ENCODE data around the gene PAGR1. TPM values are rescaled to one million over a fixed set of nuclear protein-coding genes. Genes with fewer than 3 reads are reported as not detected.
A peak's percentile ranks its signal among the peaks of the same experiment; 100 is the strongest.
"Not testable (repeated sequence)": the region's sequence is repeated elsewhere in the genome, so short reads cannot be mapped to it uniquely, and the experiment has no call there.

Gene PAGR1
- polyA plus RNA-seq, 3 donors from 2014 or later: 44.8 to 55.2 (median 46.1) TPM

- Mint-ChIP-seq H3K27ac (peak overlapping the region; percentile 37 to 81 (median 66)), H3K36me3 (peaks cover 0 to 7% (median 0%) of the 10 kb centered on the region in 3 donors), H3K9me3 (no peaks in the 10 kb centered on the region), H3K4me1 (peaks cover 49 to 53% of the 10 kb centered on the region in 2 donors), H3K27me3 (ENCODE audit: low read depth in 3 of 3) (no peaks in the 10 kb centered on the region), H3K4me3 (peak overlapping the region in 3 of 5 donors; percentile 22 to 35 (median 23))
- DNase-seq: no peak
These were observed 9.4 kb downstream of the PAGR1 start for GRCh38 chr16:29825145-29826044.

- H3K36me3 Mint-ChIP-seq: peaks cover 0 to 3% (median 0%) of the 10 kb centered on the region in 3 donors
- H3K27me3 Mint-ChIP-seq (ENCODE audit: low read depth in 3 of 3): no peaks in the 10 kb centered on the region
- H3K4me3 Mint-ChIP-seq: no peak overlapping the region
- no peak overlapping the region for H3K27ac Mint-ChIP-seq
- DNase-seq: no peak
- no peaks in the 10 kb centered on the region for H3K9me3 Mint-ChIP-seq
- peaks cover 40 to 44% of the 10 kb centered on the region in 2 donors for H3K4me1 Mint-ChIP-seq
These were observed 10.4 kb downstream of the PAGR1 start for GRCh38 chr16:29826342-29826695.

DNA sequence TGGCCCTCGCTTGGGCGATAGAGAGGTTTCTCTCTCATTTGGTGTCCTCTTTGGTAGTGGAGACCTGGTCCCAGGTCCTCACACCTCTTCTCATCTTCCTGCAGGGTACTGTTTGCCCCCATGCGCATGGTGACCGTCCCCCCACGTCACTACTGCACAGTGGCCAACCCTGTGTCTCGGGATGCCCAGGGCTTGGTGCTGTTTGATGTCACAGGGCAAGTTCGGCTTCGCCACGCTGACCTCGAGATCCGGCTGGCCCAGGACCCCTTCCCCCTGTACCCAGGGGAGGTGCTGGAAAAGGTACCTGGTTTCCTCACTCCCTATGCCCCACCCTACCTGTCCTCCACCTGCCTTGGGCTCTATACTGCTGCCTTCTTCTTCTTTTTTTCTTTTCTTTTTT lies 14.8 kb downstream of the PAGR1 start:
- H3K9me3 Mint-ChIP-seq: no peaks in the 10 kb centered on the region
- no peak overlapping the region for H3K27ac Mint-ChIP-seq
- no peak overlapping the region for H3K4me3 Mint-ChIP-seq
- H3K36me3 Mint-ChIP-seq: peaks cover 7 to 12% (median 11%) of the 10 kb centered on the region in 3 donors
- DNase-seq: no peak
- peaks cover 0 to 2% (median 0%) of the 10 kb centered on the region in 3 donors for H3K27me3 Mint-ChIP-seq (ENCODE audit: low read depth in 3 of 3)
- H3K4me1 Mint-ChIP-seq: peaks cover 13 to 19% of the 10 kb centered on the region in 2 donors

DNA sequence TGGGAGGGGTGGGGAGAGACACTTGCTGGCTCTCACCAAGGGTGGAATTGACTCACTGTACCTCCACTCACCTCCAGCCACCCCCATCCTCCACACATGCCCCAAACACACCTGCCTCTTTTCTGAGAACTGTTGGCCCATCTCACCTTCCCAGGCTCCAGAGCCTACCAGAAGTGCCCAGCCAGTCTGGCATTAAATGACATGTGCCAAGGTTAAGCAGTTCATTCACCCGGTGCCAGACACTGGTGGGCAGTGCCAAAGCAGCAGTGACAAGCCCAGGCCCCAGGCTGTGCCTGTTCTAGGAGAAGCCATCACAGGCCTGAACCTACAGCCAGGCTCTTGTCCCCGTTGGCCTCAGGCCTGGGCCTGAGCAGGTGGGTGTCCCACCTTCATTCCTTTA lies 15.5 kb downstream of the PAGR1 start:
- Mint-ChIP-seq H3K27ac (no peak overlapping the region), H3K4me3 (no peak overlapping the region), H3K36me3 (peaks cover 8 to 16% (median 11%) of the 10 kb centered on the region in 3 donors), H3K4me1 (peaks cover 10 to 15% of the 10 kb centered on the region in 2 donors), H3K9me3 (no peaks in the 10 kb centered on the region), H3K27me3 (ENCODE audit: low read depth in 3 of 3) (peaks cover 0 to 2% (median 0%) of the 10 kb centered on the region in 3 donors)
- no peak for DNase-seq

DNA sequence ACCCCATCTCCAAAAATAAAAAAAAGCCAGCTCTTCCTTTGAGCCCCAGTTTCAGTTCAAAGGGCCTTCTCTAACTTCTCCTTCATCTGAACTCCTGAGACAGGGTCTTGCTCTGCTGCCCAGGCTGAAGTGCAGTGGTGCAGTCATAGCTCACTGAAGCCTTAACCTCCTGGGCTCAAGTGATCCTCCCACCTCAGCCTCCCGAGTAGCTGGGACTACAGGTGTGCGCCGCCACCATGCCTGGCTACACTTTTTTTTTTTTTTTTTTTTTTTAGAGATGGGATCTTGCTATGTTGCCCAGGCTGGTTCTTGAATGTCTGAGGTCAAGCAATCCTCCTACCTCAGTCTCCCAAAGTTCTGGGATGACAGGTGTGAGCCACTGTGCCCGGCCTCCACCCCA lies 17.3 kb downstream of the PAGR1 start:
- H3K4me1 Mint-ChIP-seq; H3K27me3 Mint-ChIP-seq (ENCODE audit: low read depth in 3 of 3); H3K9me3 Mint-ChIP-seq; DNase-seq; H3K27ac Mint-ChIP-seq; H3K4me3 Mint-ChIP-seq: not testable (repeated sequence)
- peaks cover 13 to 28% (median 16%) of the 10 kb centered on the region in 3 donors for H3K36me3 Mint-ChIP-seq

DNA sequence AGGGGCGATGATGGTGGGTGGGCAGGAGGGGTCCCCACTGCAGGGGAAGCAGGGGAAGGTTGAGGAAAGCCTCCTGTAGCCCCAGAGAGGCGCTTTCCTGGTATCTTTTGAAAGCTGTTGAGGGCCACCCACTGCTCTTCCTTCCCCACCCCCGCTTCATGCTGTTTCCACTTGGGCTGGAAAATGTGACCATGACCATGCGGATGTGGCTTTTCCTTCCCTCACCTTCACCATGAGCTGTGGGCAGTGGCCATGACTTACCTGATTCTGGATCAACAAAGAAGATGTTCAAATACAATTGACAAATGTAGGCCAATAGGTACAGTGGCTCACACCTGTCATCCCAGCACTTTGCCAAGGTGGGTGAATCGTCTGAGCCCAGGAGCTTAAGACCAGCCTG lies 18.1 kb downstream of the PAGR1 start:
- peaks cover 0 to 5% of the 10 kb centered on the region in 2 donors for H3K4me1 Mint-ChIP-seq
- no peak for DNase-seq
- no peaks in the 10 kb centered on the region for H3K9me3 Mint-ChIP-seq
- no peak overlapping the region for H3K4me3 Mint-ChIP-seq
- H3K27ac Mint-ChIP-seq: no peak overlapping the region
- H3K27me3 Mint-ChIP-seq (ENCODE audit: low read depth in 3 of 3): peaks cover 0 to 2% (median 0%) of the 10 kb centered on the region in 3 donors
- H3K36me3 Mint-ChIP-seq: peaks cover 13 to 28% (median 16%) of the 10 kb centered on the region in 3 donors

DNA sequence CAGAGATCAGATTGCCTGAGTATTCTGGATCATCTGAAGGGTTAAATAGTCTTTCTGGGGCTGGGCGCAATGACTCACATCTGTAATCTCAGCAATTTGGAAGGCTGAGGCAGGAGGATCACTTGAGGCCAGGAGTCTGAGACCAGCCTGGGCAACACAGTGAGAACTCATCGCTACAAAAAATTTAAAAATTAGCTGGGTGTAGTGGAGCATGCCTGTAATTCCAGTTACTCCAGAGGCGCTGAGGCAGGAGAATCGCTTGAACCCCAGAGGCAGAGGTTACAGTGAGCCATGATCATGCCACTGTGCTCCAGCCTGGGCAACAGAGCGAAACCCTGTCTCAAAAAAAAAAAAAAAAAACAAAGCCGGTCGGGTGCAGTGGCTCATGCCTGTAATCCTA lies 20.0 kb downstream of the PAGR1 start:
- H3K4me3 Mint-ChIP-seq: no peak overlapping the region
- H3K27ac Mint-ChIP-seq: peak overlapping the region in 1 of 6 donors; percentile 2
- no peak for DNase-seq
- H3K36me3 Mint-ChIP-seq: peaks cover 14 to 36% (median 19%) of the 10 kb centered on the region in 3 donors
- H3K27me3 Mint-ChIP-seq (ENCODE audit: low read depth in 3 of 3): peaks cover 0 to 2% (median 2%) of the 10 kb centered on the region in 3 donors
- no peaks in the 10 kb centered on the region for H3K9me3 Mint-ChIP-seq
- no peaks in the 10 kb centered on the region for H3K4me1 Mint-ChIP-seq

DNA sequence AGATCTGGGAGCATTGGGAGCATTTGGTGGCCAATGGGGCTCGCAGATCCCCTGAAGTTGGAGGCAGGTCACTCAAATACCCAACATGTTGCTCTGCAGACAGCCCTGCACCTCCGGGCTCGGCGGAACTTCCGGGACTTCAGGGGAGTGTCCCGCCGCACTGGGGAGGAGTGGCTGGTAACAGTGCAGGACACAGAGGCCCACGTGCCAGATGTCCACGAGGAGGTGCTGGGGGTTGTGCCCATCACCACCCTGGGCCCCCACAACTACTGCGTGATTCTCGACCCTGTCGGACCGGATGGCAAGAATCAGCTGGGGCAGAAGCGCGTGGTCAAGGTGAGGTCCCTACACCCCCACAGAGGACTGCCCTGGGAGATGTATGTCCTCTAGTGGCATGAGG lies 20.7 kb downstream of the PAGR1 start:
- Mint-ChIP-seq H3K4me3 (no peak overlapping the region), H3K27me3 (ENCODE audit: low read depth in 3 of 3) (peaks cover 0 to 2% (median 0%) of the 10 kb centered on the region in 3 donors), H3K27ac (no peak overlapping the region), H3K9me3 (no peaks in the 10 kb centered on the region), H3K4me1 (no peaks in the 10 kb centered on the region), H3K36me3 (peaks cover 16 to 38% (median 19%) of the 10 kb centered on the region in 3 donors)
- DNase-seq: no peak

GRCh38 chr16:29837841-29838240 lies 21.9 kb downstream of the PAGR1 start:
- Mint-ChIP-seq H3K36me3 (peaks cover 12 to 34% (median 19%) of the 10 kb centered on the region in 3 donors), H3K4me3 (no peak overlapping the region), H3K27ac (no peak overlapping the region), H3K27me3 (ENCODE audit: low read depth in 3 of 3) (peaks cover 0 to 2% (median 0%) of the 10 kb centered on the region in 3 donors), H3K9me3 (no peaks in the 10 kb centered on the region), H3K4me1 (no peaks in the 10 kb centered on the region)
- DNase-seq: no peak

GRCh38 chr16:29839822-29840221 lies 23.9 kb downstream of the PAGR1 start:
- no peak overlapping the region for H3K27ac Mint-ChIP-seq
- peaks cover 0 to 2% (median 0%) of the 10 kb centered on the region in 3 donors for H3K27me3 Mint-ChIP-seq (ENCODE audit: low read depth in 3 of 3)
- H3K4me3 Mint-ChIP-seq: no peak overlapping the region
- no peaks in the 10 kb centered on the region for H3K9me3 Mint-ChIP-seq
- DNase-seq: no peak
- peaks cover 11 to 35% (median 15%) of the 10 kb centered on the region in 3 donors for H3K36me3 Mint-ChIP-seq
- H3K4me1 Mint-ChIP-seq: no peaks in the 10 kb centered on the region

DNA sequence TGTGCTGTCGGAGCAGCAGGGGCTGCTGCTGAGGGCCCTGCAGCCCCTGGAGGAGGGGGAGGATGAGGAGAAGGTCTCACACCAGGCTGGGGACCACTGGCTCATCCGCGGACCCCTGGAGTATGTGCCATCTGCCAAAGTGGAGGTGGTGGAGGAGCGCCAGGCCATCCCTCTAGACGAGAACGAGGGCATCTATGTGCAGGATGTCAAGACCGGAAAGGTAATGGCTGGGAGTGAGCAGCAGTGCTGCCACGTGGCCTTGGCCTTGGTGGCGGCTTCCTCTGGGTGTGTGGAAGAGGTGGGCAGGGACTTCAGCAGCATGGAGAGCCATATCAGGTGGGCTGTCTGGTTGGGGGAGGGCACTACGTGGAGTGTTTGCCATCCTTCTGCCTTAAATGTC lies 24.3 kb downstream of the PAGR1 start:
- no peaks in the 10 kb centered on the region for H3K9me3 Mint-ChIP-seq
- no peaks in the 10 kb centered on the region for H3K4me1 Mint-ChIP-seq
- DNase-seq: no peak
- peaks cover 13 to 36% (median 15%) of the 10 kb centered on the region in 3 donors for H3K36me3 Mint-ChIP-seq
- H3K4me3 Mint-ChIP-seq: no peak overlapping the region
- peak overlapping the region in 2 of 6 donors; percentile 55 to 60 for H3K27ac Mint-ChIP-seq
- peaks cover 0 to 2% (median 0%) of the 10 kb centered on the region in 3 donors for H3K27me3 Mint-ChIP-seq (ENCODE audit: low read depth in 3 of 3)

GRCh38 chr16:29841631-29842030 lies 25.7 kb downstream of the PAGR1 start:
- DNase-seq: no peak
- no peaks in the 10 kb centered on the region for H3K9me3 Mint-ChIP-seq
- H3K36me3 Mint-ChIP-seq: peaks cover 11 to 30% (median 12%) of the 10 kb centered on the region in 3 donors
- peak overlapping the region in 1 of 6 donors; percentile 29 for H3K27ac Mint-ChIP-seq
- no peaks in the 10 kb centered on the region for H3K4me1 Mint-ChIP-seq
- H3K27me3 Mint-ChIP-seq (ENCODE audit: low read depth in 3 of 3): peaks cover 0 to 2% (median 0%) of the 10 kb centered on the region in 3 donors
- H3K4me3 Mint-ChIP-seq: no peak overlapping the region

DNA sequence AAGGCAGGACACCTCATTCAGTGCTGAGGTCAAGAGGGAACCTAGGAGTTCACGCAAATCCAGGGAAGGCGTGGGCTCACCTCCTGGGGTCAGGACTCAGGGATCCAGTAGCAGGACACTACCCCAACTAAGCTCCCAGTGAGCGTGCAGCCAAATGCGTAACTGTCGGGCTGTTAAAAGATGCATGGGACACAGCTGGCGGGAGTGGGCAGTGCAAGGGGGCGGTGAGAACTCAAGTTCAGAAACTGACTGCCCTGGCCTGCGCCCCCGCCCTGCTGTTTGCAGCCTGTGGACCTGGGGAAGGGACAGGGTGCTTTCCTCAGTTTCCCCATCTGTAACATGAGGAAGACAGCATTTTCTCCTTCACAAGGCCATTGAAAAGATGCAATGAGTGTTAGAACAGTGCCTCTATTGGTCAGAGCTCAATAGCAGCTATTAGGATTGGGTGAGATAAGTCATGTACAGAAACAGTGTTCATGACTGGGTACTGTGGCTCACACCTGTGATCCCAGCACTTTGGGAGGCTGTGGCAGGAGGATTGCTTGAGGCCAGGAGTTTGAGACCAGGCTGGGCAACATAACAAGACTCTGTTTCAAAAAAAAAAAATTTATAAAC lies 26.9 kb downstream of the PAGR1 start:
- H3K27ac Mint-ChIP-seq: no peak overlapping the region
- peaks cover 0 to 5% (median 5%) of the 10 kb centered on the region in 3 donors for H3K27me3 Mint-ChIP-seq (ENCODE audit: low read depth in 3 of 3)
- no peaks in the 10 kb centered on the region for H3K4me1 Mint-ChIP-seq
- no peak overlapping the region for H3K4me3 Mint-ChIP-seq
- DNase-seq: no peak
- H3K9me3 Mint-ChIP-seq: no peaks in the 10 kb centered on the region
- H3K36me3 Mint-ChIP-seq: peaks cover 7 to 25% (median 8%) of the 10 kb centered on the region in 3 donors

DNA sequence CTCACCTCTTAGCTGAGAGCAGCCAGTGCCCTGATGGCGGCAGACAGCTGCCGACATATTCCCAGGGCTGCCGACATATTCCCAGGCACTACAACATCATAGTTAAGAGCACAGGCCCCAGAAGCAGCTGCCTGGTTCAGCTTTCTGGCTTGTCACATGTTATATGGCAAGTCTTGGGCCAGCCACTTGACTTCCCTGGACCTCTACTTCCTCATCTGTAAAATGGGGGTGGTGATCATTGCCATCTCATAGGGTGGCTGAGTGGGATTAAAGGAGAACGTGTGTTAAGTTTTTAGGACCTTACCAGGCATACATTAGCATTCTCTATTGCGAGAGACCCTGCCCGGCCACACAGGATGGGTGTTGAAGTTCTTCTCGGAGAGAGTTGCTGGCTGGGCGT lies 28.0 kb downstream of the PAGR1 start:
- Mint-ChIP-seq H3K27me3 (ENCODE audit: low read depth in 3 of 3) (peaks cover 0 to 5% (median 5%) of the 10 kb centered on the region in 3 donors), H3K4me1 (no peaks in the 10 kb centered on the region), H3K9me3 (no peaks in the 10 kb centered on the region), H3K4me3 (no peak overlapping the region), H3K36me3 (peaks cover 7 to 24% (median 8%) of the 10 kb centered on the region in 3 donors), H3K27ac (no peak overlapping the region)
- DNase-seq: no peak

Data from immature natural killer cell (primary cell).